HFF-Myc (cell line): ENCODE results near the gene SS18L1.
"Not testable (repeated sequence)": the region's sequence is repeated elsewhere in the genome, so short reads cannot be mapped to it uniquely, and the experiment has no call there.

Experiments used
- DNase-seq: peaks from one replicate; pipeline ENCODE4 v3.0.0-alpha.2; 2011; ENCODE audit warnings: low read depth; ENCODE audit errors: extremely low read depth
- H3K4me3 ChIP-seq: replicated peaks from 2 replicates; pipeline ENCODE4 v1.5.1; 2011; ENCODE audit warnings: low read depth, mild to moderate bottlenecking, control low read depth, low read length
- TF ChIP-seq, protein P1 (sequence below): IDR thresholded peaks from 2 replicates; pipeline ENCODE4 v1.5.1; 2012; ENCODE audit warnings: mild to moderate bottlenecking, low read depth, low read length, control low read depth; ENCODE audit errors: missing control alignments

SS18L1 gene

DNA sequence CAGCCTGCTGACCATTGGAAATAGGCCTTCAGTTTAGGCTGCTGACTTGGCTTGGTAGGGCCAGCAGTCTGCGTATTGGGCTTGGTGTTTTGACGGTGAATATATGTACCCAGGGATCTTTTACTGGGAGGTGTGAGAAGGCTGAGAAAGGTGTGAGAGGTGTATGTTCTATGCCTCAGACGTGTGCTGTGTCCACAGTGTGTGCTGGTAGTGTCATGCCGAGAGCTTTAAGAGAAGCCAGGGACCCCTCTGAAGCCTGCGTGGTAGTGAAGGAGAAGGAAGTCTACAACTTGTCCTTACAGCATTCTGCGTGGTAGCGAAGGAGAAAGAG, 2.1 kb downstream of the SS18L1 start:
- no peak overlapping the region for H3K4me3 ChIP-seq

GRCh38 chr20:62146019-62146755, 2.6 kb downstream of the SS18L1 start:
- H3K4me3 ChIP-seq: no peak overlapping the region
- TF ChIP-seq, protein P1, sequence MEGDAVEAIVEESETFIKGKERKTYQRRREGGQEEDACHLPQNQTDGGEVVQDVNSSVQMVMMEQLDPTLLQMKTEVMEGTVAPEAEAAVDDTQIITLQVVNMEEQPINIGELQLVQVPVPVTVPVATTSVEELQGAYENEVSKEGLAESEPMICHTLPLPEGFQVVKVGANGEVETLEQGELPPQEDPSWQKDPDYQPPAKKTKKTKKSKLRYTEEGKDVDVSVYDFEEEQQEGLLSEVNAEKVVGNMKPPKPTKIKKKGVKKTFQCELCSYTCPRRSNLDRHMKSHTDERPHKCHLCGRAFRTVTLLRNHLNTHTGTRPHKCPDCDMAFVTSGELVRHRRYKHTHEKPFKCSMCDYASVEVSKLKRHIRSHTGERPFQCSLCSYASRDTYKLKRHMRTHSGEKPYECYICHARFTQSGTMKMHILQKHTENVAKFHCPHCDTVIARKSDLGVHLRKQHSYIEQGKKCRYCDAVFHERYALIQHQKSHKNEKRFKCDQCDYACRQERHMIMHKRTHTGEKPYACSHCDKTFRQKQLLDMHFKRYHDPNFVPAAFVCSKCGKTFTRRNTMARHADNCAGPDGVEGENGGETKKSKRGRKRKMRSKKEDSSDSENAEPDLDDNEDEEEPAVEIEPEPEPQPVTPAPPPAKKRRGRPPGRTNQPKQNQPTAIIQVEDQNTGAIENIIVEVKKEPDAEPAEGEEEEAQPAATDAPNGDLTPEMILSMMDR: no peak
- DNase-seq: no peak

More for the DNA sequence above, 2.1 kb downstream of the SS18L1 start:
- TF ChIP-seq, protein P1: no peak
- DNase-seq: no peak

DNA sequence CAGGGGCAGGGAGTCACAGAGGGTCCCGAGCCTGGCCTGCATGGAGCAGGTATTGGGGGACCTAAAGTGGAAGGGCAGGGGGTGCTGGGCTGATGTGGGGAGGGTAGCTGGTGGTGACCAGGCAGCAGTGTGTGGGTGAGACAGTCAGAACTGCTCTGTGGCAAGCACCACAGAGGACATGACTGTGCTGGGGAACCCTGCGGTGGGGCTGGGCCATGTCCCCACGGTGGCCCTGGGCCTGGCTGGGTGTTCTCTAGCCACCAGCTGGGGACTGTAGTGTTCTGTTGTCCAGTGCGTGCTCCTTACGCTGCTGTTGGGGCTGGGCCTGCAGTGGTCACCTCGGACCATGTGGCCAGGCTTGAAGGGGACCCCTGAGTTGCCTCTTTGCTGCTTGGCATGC, 3.6 kb downstream of the SS18L1 start:
- no peak for DNase-seq
- TF ChIP-seq, protein P1: no peak
- H3K4me3 ChIP-seq: no peak overlapping the region

- DNase-seq: no peak
- TF ChIP-seq, protein P1: no peak
- no peak overlapping the region for H3K4me3 ChIP-seq
These were observed 4.0 kb downstream of the SS18L1 start for GRCh38 chr20:62147528-62147927.

- H3K4me3 ChIP-seq, DNase-seq: not testable (repeated sequence)
These were observed 4.8 kb downstream of the SS18L1 start for GRCh38 chr20:62148383-62148782.

GRCh38 chr20:62148908-62149314, 5.3 kb downstream of the SS18L1 start:
- TF ChIP-seq, protein P1: no peak

GRCh38 chr20:62149532-62150309, 6.2 kb downstream of the SS18L1 start:
- H3K4me3 ChIP-seq: no peak overlapping the region
- no peak for DNase-seq
- TF ChIP-seq, protein P1: no peak

More at GRCh38 chr20:62148908-62149314, 5.3 kb downstream of the SS18L1 start:
- DNase-seq: no peak
- H3K4me3 ChIP-seq: no peak overlapping the region
